GM21529 (cell line): ENCODE data around the gene DOCK4.
"Not testable (repeated sequence)": the region's sequence is repeated elsewhere in the genome, so short reads cannot be mapped to it uniquely, and the experiment has no call there.

ENCODE experiments used
- ATAC-seq: cut with Tn5 transposase; IDR thresholded peaks from one replicate; pipeline ENCODE4 v1.9.1; 2021; ENCODE audit not compliant: unreplicated experiment

Gene DOCK4

GRCh38 chr7:111919164-111919563 lies 287.0 kb downstream of the DOCK4 start:
- ATAC-seq: no peak

GRCh38 chr7:111918461-111918860 lies 287.7 kb downstream of the DOCK4 start:
- ATAC-seq: no peak

GRCh38 chr7:111917404-111917803 lies 288.8 kb downstream of the DOCK4 start:
- not testable (repeated sequence) for ATAC-seq

- no peak for ATAC-seq
Observed at GRCh38 chr7:111914291-111914690, 291.9 kb downstream of the DOCK4 start.

- ATAC-seq: no peak
Observed at GRCh38 chr7:111911166-111911961, 294.8 kb downstream of the DOCK4 start.

GRCh38 chr7:111910656-111911055 lies 295.5 kb downstream of the DOCK4 start:
- no peak for ATAC-seq

- not testable (repeated sequence) for ATAC-seq
Observed at GRCh38 chr7:111908673-111909072, 297.5 kb downstream of the DOCK4 start.

- no peak for ATAC-seq
Observed at GRCh38 chr7:111903797-111904196, 302.4 kb downstream of the DOCK4 start.

- ATAC-seq: no peak
Observed at GRCh38 chr7:111903016-111903415, 303.2 kb downstream of the DOCK4 start.

GRCh38 chr7:111900283-111900682 lies 305.9 kb downstream of the DOCK4 start:
- no peak for ATAC-seq

GRCh38 chr7:111895049-111895448 lies 311.1 kb downstream of the DOCK4 start:
- ATAC-seq: no peak

- no peak for ATAC-seq
Observed at GRCh38 chr7:111894518-111894917, 311.7 kb downstream of the DOCK4 start.

GRCh38 chr7:111893190-111893589 lies 313.0 kb downstream of the DOCK4 start:
- ATAC-seq: no peak

GRCh38 chr7:111892588-111892987 lies 313.6 kb downstream of the DOCK4 start:
- ATAC-seq: no peak

GRCh38 chr7:111887734-111888133 lies 318.5 kb downstream of the DOCK4 start:
- ATAC-seq: no peak

- ATAC-seq: no peak
Observed at GRCh38 chr7:111886233-111886632, 320.0 kb downstream of the DOCK4 start.

- ATAC-seq: no peak
Observed at GRCh38 chr7:111883241-111883640, 323.0 kb downstream of the DOCK4 start.

- no peak for ATAC-seq
Observed at GRCh38 chr7:111878785-111879184, 327.4 kb downstream of the DOCK4 start.

- ATAC-seq: no peak
Observed at GRCh38 chr7:111877931-111878330, 328.3 kb downstream of the DOCK4 start.

- ATAC-seq: no peak
Observed at GRCh38 chr7:111873963-111874690, 332.1 kb downstream of the DOCK4 start.

GRCh38 chr7:111873326-111873646 lies 332.9 kb downstream of the DOCK4 start:
- no peak for ATAC-seq
